ENCODE data around the gene TMEM269. TPM values are rescaled to one million over a fixed set of nuclear protein-coding genes. Genes with fewer than 3 reads are reported as not detected.

Gene TMEM269
- total and polyA plus RNA-seq, 9 of the 15 experiments (the other 6 are each of a cell fraction or from before 2014, with no cell fraction given): 0.09 to 0.49 (median 0.21) TPM

- intact Hi-C loops (cut with micrococcal nuclease) (loop anchor here (2.0 kb wide), 1 partner anchor 178 kb away; no protein-coding TSS in a partner anchor), in situ Hi-C loops (cut with MboI) (no loop called here)
- H3K36me3 ChIP-seq (ENCODE audit: control insufficient read depth, insufficient read depth, low read length): peaks cover 82% of the 10 kb centered on the region
- H3K4me3 ChIP-seq: no peak overlapping the region
- H3K9me3 ChIP-seq (replicated peaks; ENCODE audit: control insufficient read depth, insufficient read depth, low read depth, low read length): peaks cover 3% of the 10 kb centered on the region
- CTCF ChIA-PET (ENCODE audit: low intra/inter-chr PET ratio): interaction anchor here (0.6 to 1.3 kb wide), 3 partner anchors 179 to 610 kb away, joined by 3 to 4 read pairs (median 4); no protein-coding TSS in a partner anchor
- H3K27me3 ChIP-seq (ENCODE audit: control insufficient read depth in 2 of 2, insufficient read depth in 2 of 2, low read length in 2 of 2): no peaks in the 10 kb centered on the region
- peak overlapping the region; percentile 16; the same call in 2 of the 3 replicates for H3K27ac ChIP-seq (ENCODE audit: extremely low read depth, low read depth, low read length)
- H3K4me2 ChIP-seq (ENCODE audit: insufficient read depth, low read length): no peak overlapping the region
- H3K9ac ChIP-seq (ENCODE audit: insufficient read depth in 1 of 2, low read depth in 2 of 2, low read length in 2 of 2): peak overlapping the region in 1 of 2 experiments; percentile 29; a peak in 1 of 4 replicates
- peaks cover 0 to 4% of the 10 kb centered on the region in 2 experiments; a peak in 3 of 5 replicates for H3K4me1 ChIP-seq (replicated peaks in 1 of 2; ENCODE audit: control insufficient read depth in 2 of 2, insufficient read depth in 2 of 2, low read length in 2 of 2)
- ATAC-seq (peak; percentile 97), DNase-seq (ENCODE audit: extremely low read depth in 1 of 4, low spot score in 3 of 4) (peak; percentile 75 to 82 (median 78)), FAIRE-seq (peak; percentile 93)
- H2AFZ ChIP-seq (ENCODE audit: low read depth, low read length): no peak overlapping the region
- no peaks in the 10 kb centered on the region; the same call in 2 of the 3 replicates for H3K79me2 ChIP-seq (ENCODE audit: control insufficient read depth, insufficient read depth, low read length)
- 68% methylated on average over 17 of the region's 17 CpGs for WGBS (ENCODE audit: insufficient coverage, low coverage, missing lambda C conversion rate)
- POLR2A ChIA-PET: interaction anchor here (0.6 to 2.8 kb wide), 3 partner anchors 11 to 275 kb away, joined by 3 to 15 read pairs (median 5); partner anchors contain the start of genes C1orf50 and P3H1
- no TSS peak for BruUV-seq (replicated peaks)
- peaks cover 4% of the 10 kb centered on the region for H3K9me1 ChIP-seq (ENCODE audit: control insufficient read depth, insufficient read depth, low read length)
- H4K20me1 ChIP-seq (replicated peaks; ENCODE audit: control insufficient read depth, insufficient read depth, low read length): 0 out of 2 replicates have a peak, but pooled peaks cover 4% of the 10 kb centered on the region
- peak; percentile 25; the same call in 1 of the 2 replicates for TF ChIP-seq VEZF1 (CRISPR knock-in tag; IDR thresholded peaks at IDR 0.05)
- TF ChIP-seq E2F3 (CRISPR knock-in tag; IDR thresholded peaks at IDR 0.05): no peak
- no peak for TF ChIP-seq E2F8 (IDR thresholded peaks at IDR 0.05; ENCODE audit: low read depth, partially characterized antibody)
- TF ChIP-seq ARNT (IDR thresholded peaks at IDR 0.05): 0 out of 4 replicates have a peak, but pooled peaks of 1 of the 2 experiments have one; percentile 40
- TF ChIP-seq TARDBP (IDR thresholded peaks at IDR 0.05): no peak
- TF ChIP-seq KLF16 (IDR thresholded peaks at IDR 0.05): 0 out of 2 replicates have a peak, but pooled peaks have one; percentile 8
- TF ChIP-seq RHOXF2B (CRISPR knock-in tag; conservative IDR thresholded peaks at IDR 0.05): no peak
- no peak for TF ChIP-seq THRB (CRISPR knock-in tag; conservative IDR thresholded peaks at IDR 0.05)
- no peak for TF ChIP-seq HMG20A (CRISPR knock-in tag; conservative IDR thresholded peaks at IDR 0.05)
- no peak for TF ChIP-seq HMG20B (CRISPR knock-in tag; IDR thresholded peaks at IDR 0.05)
- TF ChIP-seq ZNF707 (CRISPR knock-in tag; conservative IDR thresholded peaks at IDR 0.05): no peak
- peak in 1 of 2 experiments; percentile 65; a peak in 1 of 3 replicates for TF ChIP-seq CBX3 (IDR thresholded peaks at IDR 0.05; ENCODE audit: borderline replicate concordance in 1 of 2, low read length in 2 of 2)
- TF ChIP-seq TAF7 (tag; IDR thresholded peaks at IDR 0.05): no peak
- TF ChIP-seq YY1 (IDR thresholded peaks at IDR 0.05; ENCODE audit: borderline replicate concordance in 1 of 3, control insufficient read depth in 1 of 3, extremely low read depth in 1 of 3, insufficient read depth in 3 of 3, insufficient read length in 1 of 3, insufficient replicate concordance in 2 of 3, low read depth in 1 of 3, low read length in 2 of 3): peak in 1 of 3 experiments; percentile 17
Observed at GRCh38 chr1:42756956-42757891, 27.6 kb upstream of the TMEM269 start.
